AML-193 (cell line): Measurements from ENCODE around the gene FASTK.

Source experiments
- DNase-seq, 2 experiments: peaks; one replicate each; lab custom pipeline; 2025; lab: John Stamatoyannopoulos, UW

The FASTK gene

DNA sequence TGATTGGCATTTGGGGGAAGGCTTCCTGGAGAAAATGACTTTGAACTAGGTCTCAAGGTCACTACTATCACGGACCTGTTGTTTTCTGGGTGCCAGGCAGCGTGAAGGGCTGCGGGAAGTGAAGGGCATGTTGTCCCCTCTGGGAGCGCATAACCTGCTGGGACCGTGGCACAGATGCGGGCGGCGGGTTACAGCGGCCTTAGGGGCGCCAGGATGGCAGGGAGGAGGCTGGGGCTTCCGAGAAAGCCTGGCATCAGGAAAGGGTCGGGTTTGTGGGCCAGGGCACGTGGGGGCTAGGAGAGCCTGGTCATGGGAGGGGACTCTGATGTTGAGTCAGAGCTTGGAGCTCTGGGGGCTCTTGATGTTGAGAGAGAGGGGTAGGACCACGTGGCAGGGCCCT is 15.1 kb downstream of the FASTK start:
- DNase-seq = no peak

DNA sequence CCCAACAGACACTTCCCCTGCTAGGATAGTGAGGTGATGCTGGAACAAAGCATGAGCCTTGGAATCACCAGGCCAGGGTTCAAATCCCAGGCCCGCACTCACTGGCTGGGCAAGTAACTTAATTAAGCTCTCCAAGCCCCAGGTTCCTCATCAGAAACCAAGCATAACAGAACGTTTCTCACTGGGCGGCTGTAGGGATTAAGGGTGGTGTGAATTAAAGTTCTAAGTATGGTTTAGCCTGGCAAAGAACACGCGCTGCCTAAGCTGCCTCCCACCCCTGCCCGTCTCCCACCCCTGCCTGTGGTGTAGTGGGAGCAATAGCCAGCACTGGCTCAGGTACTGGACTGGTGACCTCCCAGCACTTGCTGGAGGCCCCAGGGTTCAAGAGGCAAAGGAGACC is 15.6 kb downstream of the FASTK start:
- DNase-seq = no peak

DNA sequence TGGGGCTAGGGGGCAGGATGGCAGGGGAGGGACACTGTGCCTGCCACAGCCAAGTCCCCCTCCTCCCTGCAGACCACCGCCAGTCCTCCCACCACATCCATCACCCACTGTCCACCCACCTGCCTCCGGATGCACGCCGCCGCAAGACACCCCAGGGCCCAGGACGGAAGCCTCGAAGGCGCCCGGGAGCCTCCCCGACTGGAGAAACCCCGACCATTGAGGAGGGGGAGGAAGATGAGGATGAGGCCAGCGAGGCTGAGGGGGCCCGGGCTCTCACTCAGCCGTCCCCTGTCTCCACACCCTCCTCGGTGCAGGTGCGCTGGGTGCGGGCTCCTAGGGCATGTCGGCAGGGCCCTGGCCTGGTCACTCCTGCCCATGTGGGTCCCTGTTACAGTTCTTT is 16.2 kb downstream of the FASTK start:
- DNase-seq = no peak

GRCh38 chr7:151063212-151063561 is 17.4 kb downstream of the FASTK start:
- no peak for DNase-seq

GRCh38 chr7:151062399-151063211 is 18.0 kb downstream of the FASTK start:
- DNase-seq = no peak

DNA sequence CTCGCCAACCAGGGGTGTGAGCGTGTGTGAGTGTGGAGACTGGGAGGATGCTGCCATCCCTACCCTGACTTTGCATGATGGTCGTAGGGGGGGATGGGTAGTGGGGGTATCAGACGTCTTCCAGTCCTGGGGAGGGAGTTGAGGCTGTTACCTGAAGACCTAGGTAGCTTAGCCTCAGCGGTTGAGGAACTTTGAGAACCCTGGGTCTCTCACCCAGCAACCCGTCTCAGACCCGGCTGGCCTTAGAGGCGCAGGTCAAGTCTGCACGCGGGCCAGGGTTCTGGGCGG is 18.6 kb downstream of the FASTK start:
- no peak for DNase-seq

DNA sequence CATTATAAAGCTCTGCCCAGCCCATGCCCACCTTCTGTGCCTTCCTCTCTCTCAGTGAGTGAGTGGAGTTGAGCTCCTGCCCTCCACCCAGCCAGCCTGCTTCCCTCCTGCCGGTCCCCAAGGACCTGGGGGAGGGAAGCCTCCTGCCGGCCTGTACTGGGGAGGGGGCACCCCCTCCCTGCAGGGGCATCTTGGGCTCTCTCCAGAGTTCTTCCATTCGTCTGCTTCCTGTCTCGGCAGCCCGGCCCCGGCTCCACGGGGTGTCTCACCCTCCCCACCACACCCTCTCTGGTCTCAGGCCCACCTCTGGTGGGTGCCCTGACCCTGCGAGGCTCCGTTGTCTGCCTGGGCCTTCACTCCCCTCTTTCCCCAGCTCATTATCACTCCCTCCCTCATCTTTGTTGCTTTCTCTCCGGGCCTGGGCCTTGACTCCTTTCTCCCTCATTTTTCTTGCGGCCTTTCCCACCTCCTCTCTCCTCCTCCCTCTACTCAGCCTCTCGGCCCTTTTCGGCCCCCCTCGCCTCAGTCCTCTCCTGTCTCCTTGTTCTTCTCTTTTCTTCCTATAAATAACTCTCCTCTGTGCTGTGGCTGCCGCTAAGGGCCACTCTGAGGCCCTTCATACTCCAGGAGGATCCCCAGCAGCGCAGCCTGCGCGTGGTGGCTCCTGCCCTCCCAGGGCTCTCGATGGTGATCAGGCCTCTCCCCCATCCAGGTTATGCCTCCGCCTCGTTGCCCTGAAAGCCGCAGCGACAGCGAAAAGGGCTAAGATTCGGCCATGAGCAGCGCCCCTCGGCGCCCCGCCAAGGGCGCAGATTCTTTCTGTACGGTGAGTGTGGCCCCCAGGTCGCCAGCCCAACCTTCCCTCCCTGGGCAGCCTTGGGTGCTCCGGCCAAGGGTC is 19.1 kb downstream of the FASTK start:
- DNase-seq = no peak

DNA sequence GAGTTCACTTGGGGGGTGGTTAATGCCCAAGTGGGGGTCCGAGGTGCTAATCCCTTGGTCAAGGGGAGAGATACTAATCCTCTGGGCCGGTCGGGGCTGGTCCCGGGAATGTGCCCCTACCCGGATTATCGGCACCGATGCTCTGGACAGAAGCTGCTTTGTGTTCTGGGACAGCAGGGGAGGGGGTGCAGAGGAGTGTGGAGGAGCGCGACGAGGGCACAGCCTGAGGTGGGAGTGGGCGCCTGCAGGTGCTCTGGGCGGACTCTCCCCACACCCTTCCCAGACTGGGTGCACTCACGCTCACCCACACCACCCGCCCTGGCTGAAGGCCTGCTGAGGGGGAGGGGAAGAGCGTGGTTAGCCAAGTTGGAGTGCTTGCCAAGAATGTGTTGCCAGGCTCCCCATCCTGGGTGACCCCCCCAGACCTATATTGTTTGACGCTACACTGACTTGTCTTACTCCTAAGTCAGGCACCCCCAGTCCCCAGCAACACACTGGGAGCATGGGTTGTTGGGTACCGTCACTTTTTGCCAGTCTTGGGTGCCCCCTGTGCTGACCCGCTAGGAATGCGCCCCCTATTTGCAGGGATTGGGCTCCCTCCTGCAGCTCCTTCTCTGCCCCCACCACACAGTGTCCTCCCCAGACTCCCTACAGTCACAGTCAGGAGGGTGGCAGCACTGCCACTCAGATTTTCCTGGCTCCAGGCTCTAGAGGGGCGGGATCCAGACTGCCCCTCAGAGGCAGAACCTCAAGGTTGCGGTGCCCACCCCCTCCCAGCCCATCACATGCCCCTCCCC is 20.0 kb downstream of the FASTK start:
- DNase-seq = peak in 1 of 2 experiments; percentile 23

DNA sequence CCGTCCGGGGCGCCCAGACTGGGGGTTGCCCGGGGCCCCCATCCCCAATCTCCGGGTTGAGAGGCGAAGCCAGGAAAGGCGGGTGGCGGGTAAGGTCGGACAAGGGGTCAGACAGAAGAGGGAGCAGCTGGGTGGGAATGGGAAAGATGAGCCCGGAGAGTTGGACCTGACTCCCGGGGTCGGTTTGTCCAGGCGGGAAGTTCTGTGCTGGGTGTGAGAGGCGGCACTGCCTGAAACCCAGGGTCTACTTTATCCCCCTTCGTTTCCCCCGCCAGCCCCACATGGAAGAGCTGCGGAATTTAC is 20.5 kb downstream of the FASTK start:
- no peak for DNase-seq

GRCh38 chr7:151059367-151060112 is 21.1 kb downstream of the FASTK start, which contains the start of gene SLC4A2:
TSS of gene SLC4A2 (plus strand) at chr7:151059589. CDS start at chr7:151061988, 2,399 bp downstream.
- peak; percentile 44 to 58 for DNase-seq

DNA sequence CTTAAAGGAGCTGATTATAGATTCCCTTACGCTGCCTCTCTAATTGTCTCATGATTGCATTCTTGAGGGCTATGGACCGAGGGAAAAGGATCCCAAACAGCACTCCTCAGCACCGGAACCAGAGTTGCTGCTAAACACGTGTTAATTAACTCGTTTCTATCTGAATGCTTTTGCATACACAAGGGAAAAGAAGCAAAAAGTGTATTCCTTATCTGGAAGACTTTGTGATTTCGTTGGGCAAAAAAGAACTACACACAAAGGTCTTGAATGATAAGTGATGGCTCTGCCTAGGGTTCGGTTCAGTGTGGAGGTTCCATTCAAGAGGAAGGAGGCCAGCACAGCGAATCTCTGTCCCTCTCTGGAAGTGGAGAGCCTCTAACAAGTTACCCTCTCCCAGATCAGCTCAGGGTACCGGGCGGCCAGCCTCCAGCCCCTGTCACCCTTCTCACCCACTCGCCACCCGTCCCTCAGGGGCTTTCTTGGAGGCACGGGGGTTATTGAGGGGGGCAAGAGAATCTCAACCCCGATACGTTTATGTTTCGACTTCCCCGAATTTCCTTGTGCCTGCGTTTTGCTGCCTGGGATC is 21.7 kb downstream of the FASTK start:
- DNase-seq = no peak

- peak; percentile 97 to 98 for DNase-seq
Observed at GRCh38 chr7:151057989-151058780, 22.4 kb downstream of the FASTK start.

GRCh38 chr7:151057506-151057988 is 23.1 kb downstream of the FASTK start, which contains the start of gene CDK5:
TSS of gene CDK5 (minus strand) at chr7:151057897. CDS start at chr7:151057848, 49 bp downstream.
- peak in 1 of 2 experiments; percentile 43 for DNase-seq

- no peak for DNase-seq
Observed at GRCh38 chr7:151056666-151057505, 23.7 kb downstream of the FASTK start.

GRCh38 chr7:151056283-151056665 is 24.3 kb downstream of the FASTK start:
- no peak for DNase-seq

DNA sequence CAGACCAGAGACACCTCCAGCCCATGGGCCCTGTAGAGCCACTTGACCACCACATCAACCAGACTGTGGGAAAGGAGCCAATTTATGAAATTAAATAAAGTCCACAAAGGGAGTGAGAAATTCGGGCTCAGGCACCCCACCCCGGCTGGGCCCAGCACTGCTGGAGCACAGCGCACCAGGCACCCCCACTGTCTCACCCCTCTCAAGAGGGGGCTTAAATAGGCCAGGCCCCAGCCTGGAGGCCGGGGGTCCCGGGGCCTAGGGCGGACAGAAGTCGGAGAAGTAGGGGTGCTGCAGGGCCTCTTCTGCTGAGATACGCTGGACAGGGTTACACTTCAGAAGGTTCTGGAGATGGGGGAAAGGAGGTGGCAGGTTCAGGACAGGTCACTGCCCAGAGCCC is 26.9 kb downstream of the FASTK start:
- DNase-seq = no peak

- peak; percentile 22 to 27 for DNase-seq
Observed at GRCh38 chr7:151053096-151053495, 27.5 kb downstream of the FASTK start.

- DNase-seq = no peak
Observed at GRCh38 chr7:151051108-151051507, 29.5 kb downstream of the FASTK start.

DNA sequence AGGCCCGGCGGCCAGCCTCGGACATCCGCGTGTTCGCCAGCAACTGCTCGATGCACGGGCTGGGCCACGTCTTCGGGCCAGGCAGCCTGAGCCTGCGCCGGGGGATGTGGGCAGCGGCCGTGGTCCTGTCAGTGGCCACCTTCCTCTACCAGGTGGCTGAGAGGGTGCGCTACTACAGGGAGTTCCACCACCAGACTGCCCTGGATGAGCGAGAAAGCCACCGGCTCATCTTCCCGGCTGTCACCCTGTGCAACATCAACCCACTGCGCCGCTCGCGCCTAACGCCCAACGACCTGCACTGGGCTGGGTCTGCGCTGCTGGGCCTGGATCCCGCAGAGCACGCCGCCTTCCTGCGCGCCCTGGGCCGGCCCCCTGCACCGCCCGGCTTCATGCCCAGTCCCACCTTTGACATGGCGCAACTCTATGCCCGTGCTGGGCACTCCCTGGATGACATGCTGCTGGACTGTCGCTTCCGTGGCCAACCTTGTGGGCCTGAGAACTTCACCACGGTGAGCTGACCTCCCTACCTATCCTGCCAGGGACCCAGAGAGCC is 31.6 kb downstream of the FASTK start:
- DNase-seq = no peak
